ENCODE measurements around the gene HKDC1.

DNA sequence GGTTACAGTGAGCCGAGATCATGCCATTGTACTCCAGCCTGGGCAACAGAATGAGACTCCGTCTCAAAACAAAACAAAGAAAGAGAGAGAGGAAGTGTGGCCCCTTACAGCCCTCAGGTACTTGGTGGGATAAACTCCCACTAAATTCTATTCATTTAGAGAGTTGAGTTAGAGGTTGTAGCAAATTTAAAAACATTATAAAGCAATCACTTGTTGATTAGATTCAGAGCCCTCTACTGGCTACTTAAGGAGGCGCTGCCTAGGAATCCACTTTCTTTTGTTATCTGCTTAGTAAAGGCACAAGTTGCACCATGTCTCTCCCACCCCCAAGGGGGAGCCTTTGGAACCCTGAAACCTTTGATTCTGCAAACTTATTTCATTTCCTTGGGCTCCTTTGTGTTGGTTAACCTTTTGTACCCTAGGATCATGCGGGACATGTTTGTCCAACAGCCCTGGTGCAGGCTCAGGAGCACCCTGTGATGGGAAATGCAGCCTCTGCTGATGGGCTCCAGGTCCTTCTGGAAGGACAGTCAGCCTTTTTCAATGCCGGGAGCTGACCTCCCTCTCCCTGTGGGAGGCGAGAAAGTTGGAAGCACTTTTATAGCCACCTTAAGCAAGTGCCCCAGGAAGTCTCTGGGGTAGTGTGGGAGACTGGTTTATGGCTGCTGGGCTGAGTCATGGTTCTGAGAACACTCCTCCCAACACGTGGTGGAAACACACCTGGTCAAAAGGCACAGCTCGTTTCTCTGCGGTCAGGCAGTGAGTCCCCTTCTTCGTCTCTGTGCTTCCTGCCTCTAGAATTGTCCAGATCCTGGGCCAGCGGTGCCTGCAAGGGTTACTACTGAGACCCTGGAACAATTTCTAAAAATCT lies 2.3 kb downstream of the HKDC1 start:
- TF ChIP-seq POLR2AphosphoS5 (IDR thresholded peaks at IDR 0.05; ENCODE audit: low read depth, low read length) (no peak), REST (IDR thresholded peaks at IDR 0.05; ENCODE audit: insufficient read depth in 1 of 2, low read depth in 2 of 2, low read length in 2 of 2) (no peak), TAF1 (IDR thresholded peaks at IDR 0.05; ENCODE audit: borderline replicate concordance, insufficient read depth, low read length) (no peak), SIN3A (IDR thresholded peaks at IDR 0.05; ENCODE audit: borderline replicate concordance, insufficient read depth, low read length) (no peak), FOXP2 (optimal IDR thresholded peaks at IDR 0.05; ENCODE audit: borderline replicate concordance, extremely low read depth, extremely low read length, insufficient read depth) (no peak)

Measured in PFSK-1 (cell line).